LoVo (cell line): ENCODE measurements around the gene EMC9.

Source experiments
- DNase-seq: peaks from one replicate; pipeline ENCODE4 v3.0.0-alpha.2; 2016; ENCODE audit warnings: low spot score

EMC9 gene

DNA sequence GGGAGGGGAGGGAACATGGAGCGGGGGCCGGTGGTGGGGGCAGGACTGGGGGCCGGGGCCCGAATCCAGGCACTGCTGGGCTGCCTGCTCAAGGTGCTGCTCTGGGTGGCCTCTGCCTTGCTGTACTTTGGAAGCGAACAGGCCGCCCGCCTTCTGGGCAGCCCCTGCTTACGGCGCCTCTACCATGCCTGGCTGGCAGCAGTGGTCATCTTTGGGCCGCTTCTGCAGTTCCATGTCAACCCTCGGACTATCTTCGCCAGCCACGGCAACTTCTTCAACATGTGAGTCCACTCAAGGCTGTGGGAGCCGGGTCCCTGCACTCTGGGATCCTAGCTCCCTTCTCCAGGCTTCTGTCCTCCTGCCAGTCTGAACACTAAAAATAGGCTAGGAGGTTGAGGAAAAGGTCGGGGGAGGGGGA lies 9.8 kb downstream of the EMC9 start:
- no peak for DNase-seq

- no peak for DNase-seq
Measured at GRCh38 chr14:24130717-24131548, 10.5 kb downstream of the EMC9 start.

- no peak for DNase-seq
Measured at GRCh38 chr14:24130380-24130716, 11.0 kb downstream of the EMC9 start, which contains the start of gene FITM1. FITM1 (plus strand) TSS chr14:24130659; CDS start chr14:24131564, 905 bp downstream.

DNA sequence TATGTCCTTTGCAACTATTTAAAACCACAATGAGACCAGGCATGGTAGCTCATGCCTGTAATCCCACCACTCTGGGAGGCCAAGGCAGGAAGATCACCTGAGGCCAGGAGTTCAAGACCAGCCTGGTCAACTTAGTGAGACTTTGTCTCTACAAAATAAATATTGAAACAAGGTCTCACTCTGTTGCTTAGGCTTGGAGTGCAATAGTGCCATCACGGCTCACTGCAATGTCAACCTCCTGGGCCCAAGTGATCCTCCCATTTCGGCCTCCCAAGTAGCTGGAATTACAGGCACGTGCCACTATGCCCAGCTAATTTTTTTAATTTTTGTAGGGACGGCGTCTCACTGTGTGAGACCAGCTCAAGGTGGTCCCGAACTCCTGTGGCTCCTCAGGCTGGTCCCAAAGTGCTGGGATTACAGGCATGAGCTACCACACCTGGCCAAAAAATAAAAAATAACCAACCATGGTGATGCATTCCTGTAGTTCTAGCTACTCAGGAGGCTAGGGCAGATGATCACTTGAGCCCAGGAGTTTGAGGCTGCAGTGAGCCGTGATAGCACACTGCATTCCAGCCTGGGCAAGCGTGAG lies 11.9 kb downstream of the EMC9 start:
- DNase-seq: no peak

- DNase-seq: no peak
Measured at GRCh38 chr14:24127673-24128072, 13.7 kb downstream of the EMC9 start.

- no peak for DNase-seq
Measured at GRCh38 chr14:24126939-24127338, 14.5 kb downstream of the EMC9 start.

GRCh38 chr14:24123424-24124417 lies 17.7 kb downstream of the EMC9 start:
- DNase-seq: no peak

DNA sequence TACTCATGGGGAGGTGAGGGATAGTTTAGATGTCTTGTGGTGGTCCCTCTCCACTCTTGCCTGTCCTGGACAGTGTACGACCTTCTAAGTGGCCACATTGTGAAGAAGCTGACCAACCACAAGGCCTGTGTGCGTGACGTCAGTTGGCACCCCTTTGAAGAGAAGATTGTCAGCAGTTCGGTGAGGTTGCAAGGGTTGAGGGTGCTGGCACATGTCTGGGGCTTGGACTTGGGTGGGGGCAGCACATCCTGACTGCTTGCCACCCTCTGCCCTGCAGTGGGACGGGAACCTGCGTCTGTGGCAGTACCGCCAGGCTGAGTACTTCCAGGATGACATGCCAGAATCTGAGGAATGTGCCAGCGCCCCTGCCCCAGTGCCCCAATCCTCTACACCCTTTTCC lies 18.5 kb downstream of the EMC9 start:
- no peak for DNase-seq

GRCh38 chr14:24122416-24122815 lies 19.0 kb downstream of the EMC9 start:
- DNase-seq: no peak

GRCh38 chr14:24121210-24121609 lies 20.2 kb downstream of the EMC9 start:
- DNase-seq: no peak

- no peak for DNase-seq
Measured at GRCh38 chr14:24119691-24120090, 21.7 kb downstream of the EMC9 start.

GRCh38 chr14:24117179-24117578 lies 24.2 kb downstream of the EMC9 start:
- DNase-seq: no peak

GRCh38 chr14:24116128-24116814 lies 25.1 kb downstream of the EMC9 start:
- DNase-seq: no peak

- DNase-seq: no peak
Measured at GRCh38 chr14:24115422-24116127, 25.8 kb downstream of the EMC9 start.

DNA sequence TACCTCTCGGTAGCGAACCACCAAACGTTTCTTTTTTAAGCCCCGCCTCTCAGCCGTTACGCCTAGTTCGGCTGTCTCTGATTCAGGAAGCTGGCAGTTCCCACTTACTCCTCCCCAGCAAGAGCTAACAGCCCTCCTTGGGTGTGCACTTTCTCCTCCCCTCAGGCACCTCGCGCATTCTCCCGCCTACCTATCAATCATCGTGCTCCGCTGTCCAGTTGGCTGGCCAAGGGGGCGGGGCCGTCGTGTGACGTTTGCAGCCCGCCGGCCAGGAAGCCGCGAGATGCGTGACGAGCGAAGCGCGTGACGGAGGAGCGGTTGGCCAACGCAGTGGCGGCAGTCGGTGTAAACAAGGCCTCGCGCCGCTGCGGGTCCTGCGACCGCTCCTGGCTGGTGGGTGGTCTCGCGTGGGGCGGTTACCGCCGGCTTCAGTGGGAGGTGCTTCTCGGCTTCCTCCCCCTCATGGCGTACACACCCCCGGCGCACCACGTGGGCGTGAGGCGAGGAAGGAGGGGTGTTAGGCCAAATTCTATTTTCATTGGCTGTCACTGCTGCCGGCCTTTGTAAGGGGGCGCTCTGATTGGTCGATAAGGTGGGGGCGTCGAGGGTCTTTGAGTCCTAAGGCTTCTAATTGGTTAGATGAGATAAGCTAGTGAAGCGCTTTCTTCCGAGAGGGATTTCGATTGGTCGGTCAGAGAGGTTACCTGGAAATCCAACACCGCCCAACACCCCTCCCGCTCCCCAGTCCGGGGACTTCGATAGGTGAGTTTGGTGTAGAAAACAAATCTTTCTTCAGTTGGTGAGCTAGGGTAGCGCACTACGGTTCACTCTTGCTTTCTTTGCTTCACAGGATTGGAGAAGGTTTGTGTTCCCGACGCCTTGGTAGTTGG lies 26.6 kb downstream of the EMC9 start, which contains the start of the genes DCAF11 and NRL:
Gene DCAF11 (plus strand): TSS at position 246 of the 890 bp plus-strand sequence. CDS start 818 bp downstream, outside the sequence.
Gene NRL (minus strand): TSS at position 418 of the 890 bp plus-strand sequence. CDS start 32,101 bp downstream, outside the sequence.
- peak; percentile 98 for DNase-seq

DNA sequence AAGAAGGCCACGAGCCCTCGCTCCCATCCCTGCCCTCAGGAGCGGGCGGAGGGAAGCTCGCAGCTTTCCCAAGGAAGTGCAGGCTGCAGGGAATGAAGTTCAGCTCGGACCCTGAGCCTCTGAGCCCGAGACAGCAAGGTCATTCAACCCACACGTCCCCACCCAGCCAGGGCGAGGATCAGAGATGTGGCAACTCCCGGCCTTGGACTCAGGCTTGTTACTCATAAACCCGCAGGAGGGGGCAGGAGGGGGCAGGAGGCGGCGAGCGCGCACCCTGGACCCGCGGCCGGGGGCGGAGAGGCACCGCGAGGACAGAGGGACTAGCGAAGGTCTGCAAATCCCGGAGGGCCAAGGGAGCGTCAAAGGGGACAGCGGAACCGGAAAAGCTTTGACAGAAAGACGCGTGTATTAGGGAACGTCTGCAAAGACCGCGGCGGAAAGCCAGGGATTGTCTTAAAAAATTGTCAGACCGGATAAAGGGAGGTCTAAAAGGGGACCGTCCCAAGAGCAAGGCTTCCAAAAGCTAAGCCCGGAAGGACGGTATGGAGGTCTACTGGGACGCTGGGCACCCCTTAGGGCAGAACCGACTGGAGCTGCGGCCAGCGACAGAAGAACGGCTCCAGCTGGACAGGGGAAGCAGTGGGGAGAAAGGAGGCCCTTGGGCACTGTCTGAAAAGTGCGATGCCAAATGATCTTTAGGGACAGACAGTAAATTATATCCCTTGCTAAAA lies 27.4 kb downstream of the EMC9 start:
- DNase-seq: peak; percentile 86

GRCh38 chr14:24113379-24113800 lies 28.0 kb downstream of the EMC9 start:
- no peak for DNase-seq

- DNase-seq: no peak
Measured at GRCh38 chr14:24110523-24110922, 30.9 kb downstream of the EMC9 start.

- peak; percentile 20 for DNase-seq
Measured at GRCh38 chr14:24110060-24110459, 31.3 kb downstream of the EMC9 start.
